ENCODE data around the gene FRMD4B.

DNA sequence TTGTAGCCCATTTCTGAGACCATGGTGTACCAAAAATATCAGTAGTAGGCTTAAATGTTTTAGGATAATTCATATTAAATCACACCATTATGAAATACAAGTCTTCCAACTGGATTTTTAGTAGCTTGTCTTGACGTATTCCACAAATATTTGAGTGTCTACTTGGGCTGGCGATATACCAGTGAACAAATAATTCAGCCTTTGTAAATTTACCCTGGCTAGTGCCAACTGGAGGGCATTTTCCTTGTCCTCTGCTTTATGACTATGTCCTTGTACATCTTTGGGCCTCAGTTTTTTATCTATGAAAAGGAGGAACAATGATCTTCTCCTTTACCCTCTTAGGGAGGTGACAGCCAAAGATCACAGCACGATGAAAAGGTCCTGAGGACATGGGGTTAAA lies 114.8 kb downstream of the FRMD4B start:
- TF ChIP-seq, protein P1, sequence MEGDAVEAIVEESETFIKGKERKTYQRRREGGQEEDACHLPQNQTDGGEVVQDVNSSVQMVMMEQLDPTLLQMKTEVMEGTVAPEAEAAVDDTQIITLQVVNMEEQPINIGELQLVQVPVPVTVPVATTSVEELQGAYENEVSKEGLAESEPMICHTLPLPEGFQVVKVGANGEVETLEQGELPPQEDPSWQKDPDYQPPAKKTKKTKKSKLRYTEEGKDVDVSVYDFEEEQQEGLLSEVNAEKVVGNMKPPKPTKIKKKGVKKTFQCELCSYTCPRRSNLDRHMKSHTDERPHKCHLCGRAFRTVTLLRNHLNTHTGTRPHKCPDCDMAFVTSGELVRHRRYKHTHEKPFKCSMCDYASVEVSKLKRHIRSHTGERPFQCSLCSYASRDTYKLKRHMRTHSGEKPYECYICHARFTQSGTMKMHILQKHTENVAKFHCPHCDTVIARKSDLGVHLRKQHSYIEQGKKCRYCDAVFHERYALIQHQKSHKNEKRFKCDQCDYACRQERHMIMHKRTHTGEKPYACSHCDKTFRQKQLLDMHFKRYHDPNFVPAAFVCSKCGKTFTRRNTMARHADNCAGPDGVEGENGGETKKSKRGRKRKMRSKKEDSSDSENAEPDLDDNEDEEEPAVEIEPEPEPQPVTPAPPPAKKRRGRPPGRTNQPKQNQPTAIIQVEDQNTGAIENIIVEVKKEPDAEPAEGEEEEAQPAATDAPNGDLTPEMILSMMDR (IDR thresholded peaks at IDR 0.05) = no peak
- TF ChIP-seq POLR2A (IDR thresholded peaks at IDR 0.05) = no peak
